OCI-M2 (cell line): ENCODE results near the gene CDC14B.
"Not testable (repeated sequence)": the region's sequence is repeated elsewhere in the genome, so short reads cannot be mapped to it uniquely, and the experiment has no call there.

Experiments used
- DNase-seq: peaks from one replicate; lab custom pipeline; 2025; ENCODE audit not compliant: unreplicated experiment; lab: John Stamatoyannopoulos, UW

CDC14B gene

GRCh38 chr9:96587338-96588315, 32.0 kb downstream of the CDC14B start:
- DNase-seq: no peak

- no peak for DNase-seq
Measured at GRCh38 chr9:96585426-96585825, 34.2 kb downstream of the CDC14B start.

DNA sequence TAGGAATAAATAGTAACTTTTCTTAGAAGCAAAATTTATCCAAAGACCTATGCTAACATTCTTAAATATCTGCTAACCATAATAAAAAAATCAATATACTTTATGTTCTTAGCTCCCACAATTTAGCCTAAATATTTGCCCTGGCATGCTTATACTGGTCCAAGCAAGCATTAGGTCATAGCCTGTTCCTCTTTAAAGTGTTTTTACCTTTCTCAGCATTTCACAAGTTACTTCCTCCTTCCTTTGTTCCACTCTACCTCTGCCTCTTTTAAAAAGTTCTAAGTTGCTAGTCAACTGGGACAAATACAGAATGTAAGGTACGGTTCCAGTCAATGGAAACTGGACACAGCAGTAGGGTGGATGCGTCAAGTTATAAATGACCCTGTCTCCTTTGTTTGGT, 37.4 kb downstream of the CDC14B start:
- DNase-seq: not testable (repeated sequence)

GRCh38 chr9:96581786-96582185, 37.9 kb downstream of the CDC14B start:
- no peak for DNase-seq

GRCh38 chr9:96581301-96581700, 38.3 kb downstream of the CDC14B start:
- no peak for DNase-seq

- DNase-seq: no peak
Measured at GRCh38 chr9:96574931-96575351, 44.7 kb downstream of the CDC14B start.

- DNase-seq: no peak
Measured at GRCh38 chr9:96574455-96574854, 45.2 kb downstream of the CDC14B start.

DNA sequence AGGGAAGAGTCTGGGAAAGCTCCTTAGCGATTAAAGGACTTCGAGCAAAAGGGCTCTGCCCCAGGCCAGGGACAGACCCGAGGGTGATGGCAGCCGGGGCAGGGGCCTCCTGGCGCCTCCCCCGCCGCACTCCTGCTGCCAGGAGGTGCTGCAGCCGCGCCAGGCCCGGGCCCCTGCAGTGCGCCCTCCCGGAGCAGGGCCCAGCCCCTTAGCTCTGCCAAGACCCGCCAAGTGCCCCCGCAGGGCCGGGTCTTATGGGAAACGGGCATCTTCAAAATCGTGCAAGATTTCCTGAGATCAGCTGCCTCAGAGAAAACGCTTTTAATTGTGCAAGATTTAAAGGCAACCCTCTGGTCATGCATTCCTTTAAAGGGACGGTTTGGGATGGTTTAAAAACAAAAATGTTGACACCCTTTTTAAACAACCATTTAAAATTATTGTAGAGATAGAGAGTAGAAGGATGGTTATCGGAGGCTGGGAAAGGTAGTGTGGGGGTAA, 52.4 kb downstream of the CDC14B start:
- no peak for DNase-seq

GRCh38 chr9:96566498-96567202, 53.0 kb downstream of the CDC14B start:
- no peak for DNase-seq

DNA sequence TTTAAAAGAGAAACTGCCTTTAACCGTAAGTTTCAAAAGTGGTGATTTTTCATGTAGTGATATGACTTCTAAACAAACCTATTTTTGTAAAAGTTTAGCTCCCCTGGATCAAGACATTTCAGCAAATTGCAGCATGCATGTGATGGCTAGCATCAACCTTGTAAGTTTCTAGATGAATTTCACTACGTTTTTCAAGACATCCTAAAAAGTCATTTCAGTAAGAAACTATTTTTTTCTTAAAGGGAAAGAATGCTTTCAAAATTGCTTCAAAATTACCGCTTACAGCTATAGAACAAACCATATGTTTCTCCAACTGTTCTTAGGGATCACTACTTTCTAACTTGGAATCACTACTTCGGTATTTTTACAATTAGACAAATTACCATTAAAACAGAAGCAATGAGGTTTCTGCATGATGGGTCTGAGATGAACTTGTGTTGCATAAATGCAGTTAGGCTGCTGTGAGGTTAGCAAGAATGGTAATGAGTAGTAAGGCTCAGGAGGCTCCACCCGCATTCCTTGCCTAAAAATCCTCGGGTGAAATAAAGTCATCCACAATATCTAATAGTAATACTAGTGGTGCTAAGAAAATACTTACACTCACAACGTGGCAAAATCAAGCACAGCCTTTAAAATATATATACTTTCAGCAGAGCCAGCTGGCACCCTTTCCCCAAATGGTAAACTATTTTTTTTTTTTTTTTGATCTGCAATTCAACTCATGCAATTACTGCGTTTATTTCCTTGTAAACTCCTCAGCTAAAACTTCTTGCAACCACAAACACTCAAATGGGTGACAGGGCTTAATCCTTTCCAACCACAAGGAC, 53.8 kb downstream of the CDC14B start:
- no peak for DNase-seq

GRCh38 chr9:96564217-96564616, 55.4 kb downstream of the CDC14B start:
- DNase-seq: no peak

DNA sequence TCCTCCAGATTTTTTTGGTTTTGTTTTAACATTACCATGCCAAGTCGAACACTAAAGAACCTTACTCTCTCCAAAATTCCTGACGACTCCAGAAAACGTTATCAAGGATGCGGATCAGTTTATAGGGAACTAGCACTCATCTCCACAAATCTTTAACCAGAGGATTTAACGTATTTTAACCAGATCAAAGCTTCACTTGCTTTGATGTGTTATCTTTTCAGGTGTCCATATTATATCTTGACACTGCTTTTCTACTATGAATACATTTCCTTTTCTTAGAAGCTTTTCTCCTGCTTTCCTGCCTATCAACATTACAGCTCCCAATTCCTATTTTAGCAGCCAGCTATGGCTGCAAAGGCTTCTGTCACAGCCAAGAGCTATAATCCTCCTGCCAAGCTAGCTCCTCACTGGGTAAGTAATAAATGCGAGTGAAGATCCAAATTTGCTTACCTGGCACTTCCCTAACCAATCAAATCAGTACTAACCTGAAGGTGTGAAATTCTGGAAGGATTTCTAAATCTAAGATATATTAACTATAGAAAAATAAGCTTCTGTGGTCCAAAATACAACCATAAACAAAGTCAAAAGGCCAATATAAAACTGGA, 60.2 kb downstream of the CDC14B start:
- no peak for DNase-seq

DNA sequence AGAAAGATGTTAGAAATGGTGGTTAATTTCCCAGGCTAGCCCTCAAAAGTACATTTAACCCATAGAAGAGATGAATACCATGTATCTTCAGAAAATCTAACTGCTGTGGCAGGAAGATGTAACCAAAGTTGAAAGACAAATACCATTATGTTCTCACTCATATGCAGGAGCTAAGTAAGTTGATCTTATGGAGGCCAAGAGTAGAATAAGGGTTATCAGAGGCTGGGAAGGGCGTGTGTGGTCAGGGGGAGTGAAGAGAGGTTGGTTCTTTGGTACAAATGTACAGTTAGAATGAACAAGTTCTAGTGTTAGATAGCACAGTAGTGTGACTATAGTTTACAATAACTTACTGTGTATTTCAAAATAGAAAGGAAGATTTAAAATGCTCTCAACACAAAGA, 61.7 kb downstream of the CDC14B start:
- no peak for DNase-seq

DNA sequence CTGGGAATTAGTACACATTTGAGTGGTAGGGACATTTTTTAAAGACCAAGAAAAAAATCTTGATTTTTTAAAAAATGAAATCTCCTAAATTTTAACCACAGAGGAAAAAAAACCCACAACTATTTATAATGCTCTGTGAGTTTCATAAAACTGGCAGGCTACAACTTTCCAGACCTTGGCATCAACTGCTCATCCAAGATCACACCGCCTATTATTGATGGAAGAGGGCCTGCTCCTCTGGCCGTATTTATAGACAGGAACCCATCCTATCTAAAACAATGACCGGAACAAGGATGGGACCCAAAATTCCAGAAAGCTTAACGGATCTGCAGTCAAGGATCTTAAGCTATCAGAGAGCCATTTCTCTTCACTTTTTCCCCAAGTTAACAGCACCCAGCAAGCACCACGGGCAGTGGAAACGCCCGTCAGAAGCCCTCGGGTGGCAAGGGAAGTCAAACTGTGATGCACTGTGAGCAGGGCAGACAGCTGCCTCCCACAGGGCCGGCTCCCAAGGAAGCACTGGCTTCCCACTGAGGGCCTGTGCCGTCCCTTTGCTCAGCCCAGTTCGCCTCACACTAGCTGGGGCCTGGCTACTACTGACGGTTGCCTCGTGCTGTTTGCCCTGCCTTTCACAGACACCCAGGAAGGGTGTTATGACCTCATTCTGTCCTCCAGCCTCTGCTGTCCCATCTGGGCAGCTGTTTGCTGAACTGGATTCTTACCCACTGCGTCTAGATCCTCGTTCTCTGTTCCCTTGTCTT, 62.8 kb downstream of the CDC14B start:
- no peak for DNase-seq

GRCh38 chr9:96555567-96556386, 63.9 kb downstream of the CDC14B start:
- DNase-seq: no peak

DNA sequence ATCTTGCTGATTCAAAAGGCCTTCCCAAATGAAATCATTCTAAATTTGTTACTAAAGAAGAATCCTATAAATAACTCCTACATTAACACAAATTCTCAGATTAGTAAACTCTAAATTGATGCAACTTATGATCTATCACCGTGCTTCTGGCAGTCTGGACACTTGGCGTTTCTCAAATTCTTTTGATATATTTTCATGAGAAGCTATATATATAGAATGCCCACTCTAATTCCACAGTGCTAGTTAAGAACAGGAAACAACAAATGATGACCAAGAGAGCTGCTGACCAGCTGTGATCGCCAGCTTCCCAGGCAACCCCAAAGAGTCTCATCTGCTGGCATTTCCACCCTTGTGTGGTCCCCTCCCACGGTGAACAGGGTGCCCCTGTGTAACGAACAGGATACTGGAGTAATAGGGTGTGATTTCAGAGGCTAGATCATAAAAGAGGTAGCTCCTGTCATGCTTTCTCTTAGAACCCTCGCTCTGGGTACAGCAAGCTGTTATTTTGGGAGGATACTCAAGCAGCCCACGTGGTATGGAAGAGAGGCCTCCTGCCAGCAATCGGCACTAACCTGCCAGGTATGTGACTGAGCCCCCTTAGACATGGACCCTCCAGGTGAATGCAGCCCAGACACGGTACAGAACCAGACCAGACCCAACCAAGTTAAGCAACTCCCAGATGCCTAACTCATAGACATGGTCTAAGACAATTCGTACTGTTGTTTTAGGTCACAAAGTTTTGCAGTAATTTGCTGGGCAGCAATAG, 64.7 kb downstream of the CDC14B start:
- DNase-seq: no peak

GRCh38 chr9:96554326-96554725, 65.3 kb downstream of the CDC14B start:
- DNase-seq: no peak

GRCh38 chr9:96553070-96553469, 66.6 kb downstream of the CDC14B start:
- no peak for DNase-seq
